NCI-H1930 (cell line): ENCODE measurements around the gene SETD1A.
A peak's percentile ranks its signal among the peaks of the same experiment; 100 is the strongest.

Experiments used
- DNase-seq, 2 experiments: peaks; one replicate each; lab custom pipeline; 2025; lab: John Stamatoyannopoulos, UW

Gene SETD1A

DNA sequence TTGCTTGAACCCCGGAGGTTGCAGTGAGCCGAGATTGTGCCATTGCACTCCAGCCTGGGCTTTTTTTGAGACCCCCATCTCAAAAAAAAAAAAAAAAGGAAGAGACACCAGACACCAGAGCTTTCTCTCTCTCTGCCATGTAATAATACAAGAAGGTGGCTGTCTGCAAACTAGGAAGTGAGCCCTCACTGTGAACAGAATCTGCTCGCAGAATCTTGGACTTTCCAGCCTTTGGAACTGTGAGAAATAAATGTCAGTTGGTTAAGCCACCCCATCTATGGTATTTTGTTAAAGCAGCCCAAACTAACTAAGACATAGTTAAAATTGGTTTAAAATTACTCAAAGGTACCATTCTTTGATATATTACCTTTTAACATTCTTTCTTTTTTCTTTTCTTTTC lies 63.0 kb downstream of the SETD1A start:
- DNase-seq: no peak

DNA sequence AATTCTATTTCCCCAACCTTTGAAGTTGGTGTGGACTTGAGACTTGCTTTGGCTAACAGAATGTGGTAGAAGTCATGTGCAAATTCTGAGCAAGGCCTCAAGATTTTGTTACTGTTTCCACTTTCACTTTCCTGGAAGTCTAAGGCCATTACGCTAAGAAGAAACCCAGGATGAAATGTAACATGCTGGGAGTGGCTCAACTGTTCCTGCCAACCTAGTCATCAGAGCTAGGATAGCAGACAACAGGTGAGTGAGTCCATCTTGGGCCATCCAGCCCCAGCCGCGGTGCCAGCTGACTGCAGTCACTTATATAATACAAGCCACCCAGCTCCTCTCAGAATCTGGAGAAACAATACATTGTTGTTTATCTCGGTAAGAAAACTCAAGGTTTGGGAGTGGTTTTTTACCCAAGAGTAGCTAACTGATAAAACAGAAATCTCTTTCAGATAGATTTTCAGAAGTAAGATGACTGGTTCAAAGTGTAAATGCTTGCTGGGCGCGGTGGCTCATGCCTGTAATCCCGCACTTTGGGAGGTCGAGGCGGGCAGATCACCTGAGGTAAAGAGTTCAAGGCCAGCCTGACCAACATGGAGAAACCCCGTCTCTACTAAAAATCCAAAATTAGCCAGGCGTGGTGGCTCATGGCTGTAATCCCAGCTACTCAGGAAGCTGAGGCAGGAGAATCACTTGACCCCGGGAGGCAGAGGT lies 65.1 kb downstream of the SETD1A start:
- DNase-seq: no peak

GRCh38 chr16:31023252-31023602 lies 65.7 kb downstream of the SETD1A start:
- no peak for DNase-seq

DNA sequence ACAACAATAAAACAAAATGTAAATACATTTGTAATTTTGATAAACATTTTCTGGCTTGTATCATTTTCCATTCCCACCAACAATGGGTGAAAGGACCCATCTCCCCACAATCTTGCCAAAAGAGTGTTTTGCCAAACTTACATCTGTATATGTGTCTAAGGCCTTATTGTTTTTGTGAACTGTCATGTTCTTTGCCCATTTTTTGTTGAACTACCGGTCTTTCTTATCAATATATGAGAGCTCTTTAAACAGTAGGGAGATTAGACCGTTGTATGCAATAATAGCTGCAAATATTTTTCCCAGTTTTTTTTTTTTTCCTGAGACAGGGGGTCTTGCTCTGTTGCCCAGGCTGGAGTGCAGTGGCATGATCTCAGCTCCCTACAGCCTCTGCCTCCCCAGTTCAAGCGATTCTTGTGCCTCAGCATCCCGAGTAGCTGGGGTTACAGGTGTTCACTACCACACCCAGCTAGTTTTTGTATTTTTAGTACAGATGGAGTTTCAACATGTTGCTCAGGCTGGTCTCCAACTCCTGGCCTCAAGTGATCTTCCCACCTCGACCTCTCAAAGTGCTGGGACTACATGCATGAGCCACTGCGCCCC lies 66.2 kb downstream of the SETD1A start:
- no peak for DNase-seq

- DNase-seq: no peak
Measured at GRCh38 chr16:31025339-31025738, 67.8 kb downstream of the SETD1A start.

GRCh38 chr16:31029272-31029671 lies 71.7 kb downstream of the SETD1A start:
- DNase-seq: no peak

- DNase-seq: no peak
Measured at GRCh38 chr16:31031276-31031675, 73.7 kb downstream of the SETD1A start.

- DNase-seq: peak; percentile 95 to 98
Measured at GRCh38 chr16:31032736-31033708, 75.5 kb downstream of the SETD1A start, which contains the start of gene STX4. Gene STX4 (plus strand): TSS chr16:31033558. CDS start chr16:31033806, 248 bp downstream.

- DNase-seq: peak; percentile 63 to 86
Measured at GRCh38 chr16:31033709-31034492, 76.3 kb downstream of the SETD1A start.
